CD4-positive, alpha-beta memory T cell (primary cell): Measurements from ENCODE around the gene FASTK. TPM values are rescaled to one million over a fixed set of nuclear protein-coding genes. Genes with fewer than 3 reads are reported as not detected.
"Not testable (repeated sequence)": the region's sequence is repeated elsewhere in the genome, so short reads cannot be mapped to it uniquely, and the experiment has no call there.

Experiments
- CTCF ChIA-PET: fragments of 350-600 bp; sonication (Branson Sonifier 250); formaldehyde crosslinking; loops from one replicate; lab custom pipeline; 2021; ENCODE audit warnings: inconsistent platforms; ENCODE audit not compliant: partially characterized antibody; lab: Charles Lee
- POLR2A ChIA-PET: fragments of 350-600 bp; sonication (Branson Sonifier 250); formaldehyde crosslinking; loops from one replicate; lab custom pipeline; 2021; ENCODE audit not compliant: partially characterized antibody; lab: Charles Lee
- DNase-seq, 5 donors: peaks; one replicate each; pipeline versions ENCODE4 v3.0.0 to v3.0.0-alpha.2; 2020 to 2022; ENCODE audit warnings: mixed read lengths in 1 of 5
- H3K27ac ChIP-seq: one replicate; pipeline ENCODE4 v1.7.0; 2013; ENCODE audit warnings: low read depth, low read length
- H3K27me3 ChIP-seq: 2 replicates; pipeline ENCODE4 v1.7.0; 2013; ENCODE audit warnings: mild to moderate bottlenecking, low read length, moderate library complexity; ENCODE audit not compliant: insufficient read depth
- H3K36me3 ChIP-seq: 2 replicates; pipeline ENCODE4 v1.7.0; 2013; ENCODE audit warnings: mild to moderate bottlenecking, low read length, moderate library complexity; ENCODE audit not compliant: insufficient read depth
- H3K4me1 ChIP-seq: 2 replicates; pipeline ENCODE4 v1.7.0; 2013; ENCODE audit warnings: mild to moderate bottlenecking, low read length, moderate library complexity; ENCODE audit not compliant: insufficient read depth
- H3K4me3 ChIP-seq, 2 donors: one replicate each; pipeline ENCODE4 v1.7.0; 2013; ENCODE audit warnings: low read length in 2 of 2, mild to moderate bottlenecking in 1 of 2
- H3K9me3 ChIP-seq, 2 donors: one replicate each; pipeline ENCODE4 v1.7.0; 2013; ENCODE audit warnings: low read length in 2 of 2, control low read depth in 1 of 2; ENCODE audit not compliant: control insufficient read depth in 1 of 2
- H3K27ac Mint-ChIP-seq, 7 donors: one replicate each; pipeline ENCODE4 v1.8.0; 2020 to 2021; ENCODE audit warnings: mixed read lengths in 7 of 7, mild to moderate bottlenecking in 6 of 7, inconsistent platforms in 3 of 7, moderate library complexity in 3 of 7
- H3K27me3 Mint-ChIP-seq, 2 donors: one replicate each; pipeline ENCODE4 v1.8.0; 2020 to 2021; ENCODE audit warnings: mixed read lengths in 2 of 2
- H3K36me3 Mint-ChIP-seq, 2 donors: one replicate each; pipeline ENCODE4 v1.8.0; 2020 to 2021; ENCODE audit warnings: mixed read lengths in 2 of 2, inconsistent platforms in 1 of 2, mild to moderate bottlenecking in 1 of 2
- H3K4me1 Mint-ChIP-seq, 4 donors: one replicate each; pipeline ENCODE4 v1.8.0; 2020 to 2021; ENCODE audit warnings: mixed read lengths in 4 of 4, mild to moderate bottlenecking in 1 of 4
- H3K4me3 Mint-ChIP-seq, 8 donors: one replicate each; pipeline ENCODE4 v1.8.0; 2020 to 2021; ENCODE audit warnings: mixed read lengths in 8 of 8, mild to moderate bottlenecking in 7 of 8, moderate library complexity in 6 of 8, inconsistent platforms in 3 of 8
- H3K9me3 Mint-ChIP-seq, 8 donors: one replicate each; pipeline ENCODE4 v1.8.0; 2020 to 2021; ENCODE audit warnings: mixed read lengths in 8 of 8, mild to moderate bottlenecking in 5 of 8, inconsistent platforms in 3 of 8, moderate library complexity in 1 of 8
- intact Hi-C: fragments of 100-400 bp; cut with micrococcal nuclease; formaldehyde crosslinking; loops from one replicate; pipeline ENCODE4 v1.15.1; 2023
- polyA plus RNA-seq, 2 donors: library from polyadenylated mRNA; unstranded; fragments of 300-500 nt; fragmentation: Illumina TruSeq; gene quantifications; one replicate each; pipeline ENCODE4 v1.2.3, GENCODE V29; 2021
- total RNA-seq, 2 experiments: library from RNA; stranded (reverse); gene quantifications; one replicate each; pipeline ENCODE4 v1.2.3, GENCODE V29; 2021

Gene FASTK
- total and polyA plus RNA-seq, 4 experiments from 2014 or later: 51.2 to 126 (median 92.5) TPM

DNA sequence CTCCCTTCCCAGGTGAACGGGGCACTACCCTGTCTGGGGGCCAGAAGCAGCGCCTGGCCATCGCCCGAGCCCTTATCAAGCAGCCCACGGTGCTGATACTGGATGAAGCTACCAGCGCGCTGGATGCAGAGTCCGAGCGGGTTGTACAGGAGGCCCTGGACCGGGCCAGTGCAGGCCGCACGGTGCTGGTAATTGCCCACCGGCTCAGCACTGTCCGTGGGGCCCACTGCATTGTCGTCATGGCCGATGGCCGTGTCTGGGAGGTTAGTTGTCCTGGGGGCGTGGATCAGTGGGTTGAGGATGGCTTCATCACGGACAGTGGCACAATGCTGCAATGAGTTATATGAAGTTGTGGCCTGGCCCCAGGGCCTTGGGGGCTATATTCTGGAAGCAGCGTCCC, 36.6 kb downstream of the FASTK start:
- peaks cover 0 to 2% (median 0%) of the 10 kb centered on the region in 8 donors for H3K9me3 Mint-ChIP-seq
- H3K27me3 Mint-ChIP-seq: no peaks in the 10 kb centered on the region
- CTCF ChIA-PET: interaction anchor here (1.4 kb wide), 1 partner anchor 80 kb away, joined by 3 read pairs; no protein-coding TSS in a partner anchor
- no peak overlapping the region for H3K27ac Mint-ChIP-seq
- Histone ChIP-seq H3K27ac (no peak overlapping the region), H3K27me3 (no peaks in the 10 kb centered on the region), H3K36me3 (no peaks in the 10 kb centered on the region), H3K4me3 (no peak overlapping the region), H3K9me3 (no peaks in the 10 kb centered on the region), H3K4me1 (peaks cover 8% of the 10 kb centered on the region)
- POLR2A ChIA-PET: no interaction called here
- H3K36me3 Mint-ChIP-seq: peaks cover 4 to 19% of the 10 kb centered on the region in 2 donors
- intact Hi-C loops: loop anchor here (5.0 kb wide), 1 partner anchor 732 kb away; no protein-coding TSS in a partner anchor
- H3K4me3 Mint-ChIP-seq: no peak overlapping the region
- no peak for DNase-seq
- H3K4me1 Mint-ChIP-seq: peaks cover 0 to 17% (median 8%) of the 10 kb centered on the region in 4 donors

DNA sequence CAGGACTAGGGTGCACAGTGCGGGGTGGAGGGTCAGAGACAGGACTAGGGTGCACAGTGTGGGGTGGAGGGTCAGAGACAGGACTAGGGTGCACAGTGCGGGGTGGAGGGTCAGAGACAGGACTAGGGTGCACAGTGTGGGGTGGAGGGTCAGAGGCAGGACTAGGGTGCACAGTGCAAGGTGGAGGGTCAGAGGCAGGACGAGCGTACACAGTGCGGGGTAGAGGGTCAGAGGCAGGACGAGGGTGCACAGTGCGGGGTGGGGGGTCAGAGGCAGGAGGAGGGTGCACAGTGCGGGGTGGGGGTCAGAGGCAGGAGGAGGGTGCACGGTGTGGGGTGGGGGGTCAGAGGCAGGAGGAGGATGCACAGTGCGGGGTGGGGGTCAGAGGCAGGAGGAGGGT, 37.2 kb downstream of the FASTK start:
- peaks cover 13% of the 10 kb centered on the region for H3K4me1 ChIP-seq
- H3K36me3 ChIP-seq, H3K4me3 Mint-ChIP-seq, H3K27ac Mint-ChIP-seq, DNase-seq, H3K9me3 ChIP-seq, POLR2A ChIA-PET, H3K27me3 Mint-ChIP-seq, H3K4me3 ChIP-seq, H3K9me3 Mint-ChIP-seq, CTCF ChIA-PET, H3K27me3 ChIP-seq, H3K27ac ChIP-seq: not testable (repeated sequence)
- intact Hi-C loops: loop anchor here (5.0 kb wide), 1 partner anchor 731 kb away; no protein-coding TSS in a partner anchor
- H3K36me3 Mint-ChIP-seq: peaks cover 4 to 19% of the 10 kb centered on the region in 2 donors
- H3K4me1 Mint-ChIP-seq: peaks cover 0 to 17% (median 8%) of the 10 kb centered on the region in 4 donors

DNA sequence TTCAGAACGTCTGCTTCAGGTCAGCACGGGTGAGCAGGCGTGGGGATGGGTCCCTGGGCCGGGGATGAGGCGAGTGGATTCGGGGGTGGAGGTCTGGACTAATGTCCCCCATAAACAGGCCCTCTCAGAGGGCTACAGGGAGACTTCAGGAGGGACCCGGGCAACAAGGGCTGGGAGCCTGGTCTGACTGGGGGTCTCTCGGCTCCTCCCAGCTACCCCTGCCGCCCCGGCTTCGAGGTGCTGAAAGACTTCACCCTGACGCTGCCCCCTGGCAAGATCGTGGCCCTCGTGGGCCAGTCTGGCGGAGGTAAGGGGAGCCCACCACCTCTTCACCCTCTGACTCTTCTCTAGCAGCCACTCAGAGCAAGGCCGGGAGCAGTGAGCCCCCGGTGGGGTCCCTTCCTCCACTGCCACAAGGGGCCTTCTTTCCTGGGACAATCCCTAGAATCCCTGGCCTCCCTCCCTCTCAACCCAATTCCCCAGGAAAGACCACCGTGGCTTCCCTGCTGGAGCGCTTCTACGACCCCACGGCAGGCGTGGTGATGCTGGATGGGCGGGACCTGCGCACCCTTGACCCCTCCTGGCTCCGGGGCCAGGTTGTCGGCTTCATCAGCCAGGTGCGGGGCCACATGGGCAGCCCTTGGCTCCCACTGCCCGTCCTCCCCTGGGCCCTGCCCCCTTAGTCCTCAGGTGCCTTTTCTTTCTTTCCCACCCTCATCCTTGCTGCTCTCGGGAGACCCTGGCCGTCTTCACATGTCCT, 39.8 kb downstream of the FASTK start:
- H3K27me3 ChIP-seq: no peaks in the 10 kb centered on the region
- Mint-ChIP-seq H3K36me3 (peaks cover 9 to 25% of the 10 kb centered on the region in 2 donors), H3K27me3 (no peaks in the 10 kb centered on the region), H3K9me3 (peaks cover 0 to 2% (median 0%) of the 10 kb centered on the region in 8 donors), H3K4me3 (no peak overlapping the region), H3K4me1 (peaks cover 0 to 13% (median 11%) of the 10 kb centered on the region in 4 donors), H3K27ac (peak overlapping the region in 2 of 7 donors; percentile 41 to 69)
- no peak for DNase-seq
- H3K36me3 ChIP-seq: peaks cover 8% of the 10 kb centered on the region
- CTCF ChIA-PET: no interaction called here
- peaks cover 13% of the 10 kb centered on the region for H3K4me1 ChIP-seq
- H3K27ac ChIP-seq: no peak overlapping the region
- H3K4me3 ChIP-seq: no peak overlapping the region
- intact Hi-C loops: loop anchor here (5.0 kb wide), 1 partner anchor 728 kb away; no protein-coding TSS in a partner anchor
- no peaks in the 10 kb centered on the region for H3K9me3 ChIP-seq
- POLR2A ChIA-PET: interaction anchor here (1.1 kb wide), 1 partner anchor 10 kb away, joined by 3 read pairs; no protein-coding TSS in a partner anchor

DNA sequence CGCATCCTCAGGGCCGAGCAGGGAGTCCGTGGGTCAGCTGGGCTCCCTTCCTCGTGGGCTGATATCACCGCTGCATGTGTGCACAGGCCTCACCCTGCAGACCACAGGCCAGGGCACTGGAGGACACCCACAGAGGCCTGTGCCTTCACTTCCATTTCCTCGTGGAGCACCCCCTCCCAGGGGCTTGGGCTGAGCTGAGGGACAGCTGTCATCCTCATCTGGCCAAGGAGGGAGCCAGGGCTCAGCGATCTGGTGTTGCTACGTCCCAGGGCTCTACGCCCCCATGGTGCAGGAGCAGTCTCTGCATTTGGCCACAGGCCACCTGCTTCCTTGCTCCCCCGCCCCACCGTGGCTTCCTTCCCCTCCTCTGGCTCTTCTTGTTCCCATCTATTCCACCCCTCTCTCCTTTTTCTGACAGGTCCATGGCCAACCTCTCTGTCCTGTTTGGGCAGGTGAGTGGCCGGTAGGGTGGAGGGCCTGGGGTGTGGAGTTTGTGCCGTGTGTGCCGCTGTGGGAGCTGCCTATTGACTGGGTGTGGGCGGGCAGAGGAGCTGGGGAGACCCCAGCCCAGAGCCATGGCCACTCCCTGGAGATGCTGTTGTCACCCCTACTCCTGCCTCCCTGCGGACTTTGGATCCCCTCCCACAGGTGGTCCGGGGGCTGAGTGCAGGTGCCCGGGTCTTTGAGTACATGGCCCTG, 40.6 kb downstream of the FASTK start:
- POLR2A ChIA-PET: interaction anchor here (1.4 kb wide), 1 partner anchor 22 kb away, joined by 3 read pairs; no protein-coding TSS in a partner anchor
- H3K9me3 Mint-ChIP-seq: peaks cover 0 to 2% (median 0%) of the 10 kb centered on the region in 8 donors

DNA sequence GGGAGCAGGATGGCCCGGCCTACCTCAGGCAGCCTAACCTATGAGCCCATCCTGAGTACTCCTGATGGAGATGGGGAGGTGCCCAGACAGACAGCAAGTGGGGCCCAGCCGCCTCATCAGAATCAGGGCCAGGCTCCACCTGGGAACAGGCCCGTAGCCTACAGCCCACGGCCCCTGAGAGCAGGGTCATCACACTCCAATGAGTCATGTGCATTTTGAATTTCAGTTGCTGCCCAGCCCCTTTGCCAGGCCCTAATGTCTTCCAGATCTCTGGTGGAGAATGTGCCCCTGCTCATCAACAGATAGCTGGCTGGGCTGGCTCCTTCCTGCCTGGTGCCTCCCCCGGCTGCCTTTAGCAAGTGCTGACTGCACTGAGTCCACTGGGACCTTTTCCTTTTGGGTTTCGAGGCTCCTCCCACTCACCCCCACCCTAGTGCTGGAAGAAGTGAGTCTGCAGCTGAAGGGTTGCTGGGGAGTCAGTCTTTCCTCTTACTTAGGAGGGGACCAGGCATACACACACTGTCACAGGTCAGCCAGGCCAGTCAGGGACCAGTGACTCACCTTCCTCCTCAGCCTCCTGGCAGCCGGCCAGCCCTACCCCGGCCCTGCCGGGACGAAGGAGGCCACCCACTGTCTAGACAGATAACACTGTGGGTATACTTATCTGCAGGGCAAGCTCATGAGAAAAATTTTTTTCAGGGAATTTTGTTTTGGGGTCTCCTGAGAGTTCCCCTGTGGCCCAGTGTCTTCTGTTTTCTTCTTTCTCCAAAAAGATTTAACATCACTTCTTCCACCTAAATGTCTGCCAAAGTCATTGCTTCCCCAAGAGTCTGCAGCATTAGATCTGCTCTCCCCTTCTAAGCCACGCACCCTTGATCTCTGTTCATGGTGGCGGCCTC, 41.4 kb downstream of the FASTK start:
- CTCF ChIA-PET: interaction anchor here (1.5 to 1.9 kb wide), 3 partner anchors 11 to 85 kb away, joined by 4 read pairs; partner anchors contain the start of gene ABCB8
- H3K4me1 ChIP-seq: peaks cover 13% of the 10 kb centered on the region
- no peak overlapping the region for H3K4me3 ChIP-seq
- no peaks in the 10 kb centered on the region for H3K27me3 Mint-ChIP-seq
- peaks cover 9 to 18% of the 10 kb centered on the region in 2 donors for H3K36me3 Mint-ChIP-seq
- no peaks in the 10 kb centered on the region for H3K9me3 ChIP-seq
- intact Hi-C loops: no loop called here
- peaks cover 0 to 2% (median 0%) of the 10 kb centered on the region in 8 donors for H3K9me3 Mint-ChIP-seq
- peak in 1 of 5 donors; percentile 63 for DNase-seq
- peaks cover 23% of the 10 kb centered on the region for H3K36me3 ChIP-seq
- H3K4me3 Mint-ChIP-seq: no peak overlapping the region
- no peak overlapping the region for H3K27ac ChIP-seq
- POLR2A ChIA-PET: interaction anchor here (1.4 kb wide), 1 partner anchor 23 kb away, joined by 3 read pairs; no protein-coding TSS in a partner anchor
- peak overlapping the region in 4 of 7 donors; percentile 52 to 72 (median 60) for H3K27ac Mint-ChIP-seq
- H3K27me3 ChIP-seq: no peaks in the 10 kb centered on the region
- H3K4me1 Mint-ChIP-seq: peaks cover 0 to 13% (median 11%) of the 10 kb centered on the region in 4 donors

More for the DNA sequence above, 40.6 kb downstream of the FASTK start:
- Mint-ChIP-seq H3K27me3 (no peaks in the 10 kb centered on the region), H3K4me3 (no peak overlapping the region), H3K27ac (no peak overlapping the region), H3K36me3 (peaks cover 9 to 25% of the 10 kb centered on the region in 2 donors), H3K4me1 (peaks cover 0 to 13% (median 11%) of the 10 kb centered on the region in 4 donors)
- Histone ChIP-seq H3K36me3 (peaks cover 16% of the 10 kb centered on the region), H3K4me1 (peaks cover 13% of the 10 kb centered on the region), H3K9me3 (no peaks in the 10 kb centered on the region), H3K27me3 (no peaks in the 10 kb centered on the region), H3K27ac (no peak overlapping the region), H3K4me3 (no peak overlapping the region)
- no peak for DNase-seq
- CTCF ChIA-PET: interaction anchor here (1.5 to 1.9 kb wide), 2 partner anchors 31 to 84 kb away, joined by 4 read pairs; no protein-coding TSS in a partner anchor
- intact Hi-C loops: loop anchor here (5.0 kb wide), 1 partner anchor 728 kb away; no protein-coding TSS in a partner anchor

DNA sequence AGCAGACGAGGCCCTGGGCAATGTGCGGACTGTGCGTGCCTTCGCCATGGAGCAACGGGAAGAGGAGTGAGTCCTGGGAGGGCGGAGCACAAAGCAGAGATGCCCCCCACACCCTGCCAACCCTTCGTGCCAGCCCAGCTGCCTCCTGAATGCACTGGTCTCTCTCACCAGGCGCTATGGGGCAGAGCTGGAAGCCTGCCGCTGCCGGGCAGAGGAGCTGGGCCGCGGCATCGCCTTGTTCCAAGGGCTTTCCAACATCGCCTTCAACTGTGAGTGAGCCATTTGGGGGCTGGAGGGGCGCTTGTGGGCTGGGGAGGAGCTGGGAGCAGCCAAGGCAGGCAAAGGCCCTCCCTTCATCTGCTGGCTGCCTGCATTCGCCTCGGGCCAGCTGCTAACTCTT, 44.7 kb downstream of the FASTK start:
- peaks cover 38% of the 10 kb centered on the region for H3K36me3 ChIP-seq
- no peak overlapping the region for H3K27ac ChIP-seq
- H3K27me3 ChIP-seq: no peaks in the 10 kb centered on the region
- no peak for DNase-seq
- peaks cover 2 to 16% (median 12%) of the 10 kb centered on the region in 4 donors for H3K4me1 Mint-ChIP-seq
- ChIA-PET CTCF (no interaction called here), POLR2A (interaction anchor here (0.8 to 1.0 kb wide), 2 partner anchors 22 to 160 kb away, joined by 3 read pairs; no protein-coding TSS in a partner anchor)
- no peaks in the 10 kb centered on the region for H3K9me3 ChIP-seq
- H3K4me3 Mint-ChIP-seq: no peak overlapping the region
- H3K27ac Mint-ChIP-seq: no peak overlapping the region
- H3K4me1 ChIP-seq: peaks cover 13% of the 10 kb centered on the region
- intact Hi-C loops: no loop called here
- H3K27me3 Mint-ChIP-seq: no peaks in the 10 kb centered on the region
- H3K4me3 ChIP-seq: no peak overlapping the region
- H3K36me3 Mint-ChIP-seq: peaks cover 12 to 28% of the 10 kb centered on the region in 2 donors
- peaks cover 0 to 2% (median 0%) of the 10 kb centered on the region in 8 donors for H3K9me3 Mint-ChIP-seq
